ENCODE results near the gene TWSG1. TPM values are rescaled to one million over a fixed set of nuclear protein-coding genes. Genes with fewer than 3 reads are reported as not detected.

Gene TWSG1
- total RNA-seq, 2 donors from 2014 or later: 30.7 to 31.4 TPM

DNA sequence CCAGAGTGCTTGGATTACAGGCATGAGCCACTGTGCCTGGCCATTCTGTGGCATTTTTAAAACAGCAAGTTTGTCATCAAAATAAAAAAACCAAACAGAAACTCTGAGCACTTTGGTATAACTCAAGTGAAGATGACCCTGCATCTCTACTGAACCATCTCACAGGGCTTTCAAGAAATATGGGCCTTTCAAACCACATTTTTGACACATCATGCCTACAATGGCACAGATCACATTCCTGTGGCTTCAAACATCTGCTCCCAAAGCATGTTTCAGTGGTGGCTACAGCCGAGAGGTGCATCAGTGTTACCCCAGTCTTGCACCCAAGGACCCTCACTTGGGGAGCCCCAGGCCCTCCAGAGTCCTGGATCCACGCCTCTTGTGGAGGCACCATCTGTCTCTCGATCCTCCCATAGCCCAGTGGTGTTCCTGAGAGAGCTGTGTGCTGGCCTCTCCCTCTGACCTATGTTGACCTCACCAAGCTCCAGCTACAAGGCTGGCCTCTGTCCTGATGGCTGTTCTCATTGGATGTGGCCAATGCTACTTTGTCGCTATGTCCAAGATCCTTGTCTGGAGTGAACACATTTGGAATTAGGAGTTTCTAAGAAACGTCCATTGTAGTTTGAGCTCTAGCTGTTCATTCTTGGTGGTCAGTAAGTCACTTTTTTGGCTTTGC lies 85.5 kb downstream of the TWSG1 start:
- H3K9me3 Mint-ChIP-seq: no peaks in the 10 kb centered on the region
- no peaks in the 10 kb centered on the region for H3K4me1 Mint-ChIP-seq
- TF ChIP-seq, protein P1, sequence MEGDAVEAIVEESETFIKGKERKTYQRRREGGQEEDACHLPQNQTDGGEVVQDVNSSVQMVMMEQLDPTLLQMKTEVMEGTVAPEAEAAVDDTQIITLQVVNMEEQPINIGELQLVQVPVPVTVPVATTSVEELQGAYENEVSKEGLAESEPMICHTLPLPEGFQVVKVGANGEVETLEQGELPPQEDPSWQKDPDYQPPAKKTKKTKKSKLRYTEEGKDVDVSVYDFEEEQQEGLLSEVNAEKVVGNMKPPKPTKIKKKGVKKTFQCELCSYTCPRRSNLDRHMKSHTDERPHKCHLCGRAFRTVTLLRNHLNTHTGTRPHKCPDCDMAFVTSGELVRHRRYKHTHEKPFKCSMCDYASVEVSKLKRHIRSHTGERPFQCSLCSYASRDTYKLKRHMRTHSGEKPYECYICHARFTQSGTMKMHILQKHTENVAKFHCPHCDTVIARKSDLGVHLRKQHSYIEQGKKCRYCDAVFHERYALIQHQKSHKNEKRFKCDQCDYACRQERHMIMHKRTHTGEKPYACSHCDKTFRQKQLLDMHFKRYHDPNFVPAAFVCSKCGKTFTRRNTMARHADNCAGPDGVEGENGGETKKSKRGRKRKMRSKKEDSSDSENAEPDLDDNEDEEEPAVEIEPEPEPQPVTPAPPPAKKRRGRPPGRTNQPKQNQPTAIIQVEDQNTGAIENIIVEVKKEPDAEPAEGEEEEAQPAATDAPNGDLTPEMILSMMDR (conservative IDR thresholded peaks at IDR 0.05): no peak
- H3K36me3 ChIP-seq (ENCODE audit: control insufficient read depth, insufficient read depth, low read length): no peaks in the 10 kb centered on the region
- H3K4me3 ChIP-seq (ENCODE audit: low read length): no peak overlapping the region
- no peaks in the 10 kb centered on the region for H3K36me3 Mint-ChIP-seq (ENCODE audit: low read depth)
- H3K4me3 Mint-ChIP-seq: no peak overlapping the region
- H3K9ac ChIP-seq (ENCODE audit: extremely low read depth, low read length, poor library complexity, severe bottlenecking): no peak overlapping the region
- no peaks in the 10 kb centered on the region for H3K27me3 ChIP-seq (ENCODE audit: control insufficient read depth, insufficient read depth, low read length, poor library complexity, severe bottlenecking)
- no peaks in the 10 kb centered on the region for H3K27me3 Mint-ChIP-seq (ENCODE audit: insufficient read depth)
- H3K9me3 ChIP-seq (ENCODE audit: control insufficient read depth, low read length): peaks cover 12% of the 10 kb centered on the region
- H3K27ac Mint-ChIP-seq: no peak overlapping the region
- DNase-seq: no peak
- no peak overlapping the region for H3K27ac ChIP-seq (ENCODE audit: low read depth, low read length)
- 86 to 91% methylated on average over 5 of the region's 5 CpGs for WGBS, 2 experiments (ENCODE audit: insufficient coverage in 1 of 2, insufficient read length in 1 of 2)
- no peaks in the 10 kb centered on the region for H3K4me1 ChIP-seq (ENCODE audit: control insufficient read depth, insufficient read depth, low read length)

DNA sequence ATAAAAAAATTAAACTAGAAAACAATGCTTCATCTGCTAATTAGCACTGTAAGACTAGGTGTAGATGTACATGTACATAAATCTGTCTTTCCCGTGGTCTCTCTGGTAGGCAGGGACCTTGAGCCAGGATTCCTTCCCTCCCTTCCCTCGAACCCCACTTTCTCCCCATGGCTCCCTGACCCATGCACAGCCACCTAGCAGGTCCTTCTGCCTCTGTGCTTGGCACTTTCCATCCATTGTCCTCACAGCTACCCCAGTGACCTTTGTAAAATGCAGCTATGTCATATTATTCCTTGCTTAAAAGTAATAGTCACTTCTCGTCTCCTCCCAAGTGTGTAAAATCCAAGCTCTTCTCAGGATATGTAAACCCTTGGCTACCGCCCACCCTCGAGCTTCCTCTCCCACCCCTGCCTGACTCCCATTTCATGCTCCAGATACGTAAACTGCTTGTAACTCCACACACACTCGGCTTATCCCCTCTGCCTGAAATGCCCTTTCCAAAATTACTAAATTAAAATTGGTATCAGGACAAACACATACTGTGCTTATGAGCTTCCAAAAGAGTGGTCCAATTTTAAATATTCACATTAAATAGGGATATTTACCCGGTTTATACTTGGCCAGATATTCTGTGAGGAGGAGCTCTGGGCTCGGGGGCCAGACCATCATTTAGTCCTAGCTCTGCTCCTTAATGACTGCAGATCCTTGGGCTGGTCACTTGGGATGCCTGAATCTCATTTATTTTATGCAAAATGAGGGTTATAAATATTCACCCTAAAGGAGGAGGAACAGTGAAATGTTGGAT lies 86.7 kb downstream of the TWSG1 start:
- DNase-seq: no peak
- H3K9me3 Mint-ChIP-seq: no peaks in the 10 kb centered on the region
- H3K4me1 Mint-ChIP-seq: no peaks in the 10 kb centered on the region
- no peaks in the 10 kb centered on the region for H3K27me3 ChIP-seq (ENCODE audit: control insufficient read depth, insufficient read depth, low read length, poor library complexity, severe bottlenecking)
- no peak overlapping the region for H3K27ac ChIP-seq (ENCODE audit: low read depth, low read length)
- no peaks in the 10 kb centered on the region for H3K36me3 Mint-ChIP-seq (ENCODE audit: low read depth)
- H3K36me3 ChIP-seq (ENCODE audit: control insufficient read depth, insufficient read depth, low read length): no peaks in the 10 kb centered on the region
- no peak overlapping the region for H3K4me3 Mint-ChIP-seq
- TF ChIP-seq, protein P1 (conservative IDR thresholded peaks at IDR 0.05): no peak
- H3K27ac Mint-ChIP-seq: no peak overlapping the region
- H3K4me3 ChIP-seq (ENCODE audit: low read length): no peak overlapping the region
- no peak overlapping the region for H3K9ac ChIP-seq (ENCODE audit: extremely low read depth, low read length, poor library complexity, severe bottlenecking)
- peaks cover 12% of the 10 kb centered on the region for H3K9me3 ChIP-seq (ENCODE audit: control insufficient read depth, low read length)
- H3K4me1 ChIP-seq (ENCODE audit: control insufficient read depth, insufficient read depth, low read length): no peaks in the 10 kb centered on the region
- H3K27me3 Mint-ChIP-seq (ENCODE audit: insufficient read depth): no peaks in the 10 kb centered on the region
- 90 to 95% methylated on average over 6 to 9 of the region's 9 CpGs for WGBS, 2 experiments (ENCODE audit: insufficient coverage in 1 of 2, insufficient read length in 1 of 2)

DNA sequence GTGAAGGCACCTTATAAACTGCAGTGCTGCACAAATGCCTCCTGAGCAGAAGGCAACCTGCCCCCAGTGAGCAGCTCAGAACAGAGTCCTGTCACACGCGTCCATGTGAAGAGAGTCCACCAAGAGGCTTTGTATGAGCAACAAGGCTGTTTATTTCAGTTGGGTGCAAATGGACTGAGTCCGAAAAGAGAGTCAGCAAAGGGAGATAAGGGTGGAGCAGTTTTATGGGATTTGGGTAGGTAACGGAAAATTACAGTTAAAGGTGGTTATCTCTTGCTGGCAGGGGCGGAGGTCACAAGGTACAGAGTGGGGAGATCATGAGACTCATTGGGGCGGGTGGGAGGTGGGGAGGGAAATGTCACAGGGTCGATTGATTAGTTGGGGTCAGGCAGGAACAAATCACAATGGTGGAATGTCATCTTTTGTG lies 87.3 kb downstream of the TWSG1 start:
- no peak overlapping the region for H3K27ac ChIP-seq (ENCODE audit: low read depth, low read length)
- no peaks in the 10 kb centered on the region for H3K4me1 ChIP-seq (ENCODE audit: control insufficient read depth, insufficient read depth, low read length)
- WGBS, 2 experiments (ENCODE audit: insufficient coverage in 1 of 2, insufficient read length in 1 of 2): 90 to 98% methylated on average over 5 to 7 of the region's 7 CpGs
- no peak overlapping the region for H3K4me3 Mint-ChIP-seq
- TF ChIP-seq, protein P1 (conservative IDR thresholded peaks at IDR 0.05): no peak
- no peak overlapping the region for H3K9ac ChIP-seq (ENCODE audit: extremely low read depth, low read length, poor library complexity, severe bottlenecking)
- H3K27me3 Mint-ChIP-seq (ENCODE audit: insufficient read depth): no peaks in the 10 kb centered on the region
- no peaks in the 10 kb centered on the region for H3K36me3 ChIP-seq (ENCODE audit: control insufficient read depth, insufficient read depth, low read length)
- no peak for DNase-seq
- no peak overlapping the region for H3K4me3 ChIP-seq (ENCODE audit: low read length)
- no peaks in the 10 kb centered on the region for H3K9me3 Mint-ChIP-seq
- no peaks in the 10 kb centered on the region for H3K4me1 Mint-ChIP-seq
- no peaks in the 10 kb centered on the region for H3K27me3 ChIP-seq (ENCODE audit: control insufficient read depth, insufficient read depth, low read length, poor library complexity, severe bottlenecking)
- H3K27ac Mint-ChIP-seq: no peak overlapping the region
- H3K9me3 ChIP-seq (ENCODE audit: control insufficient read depth, low read length): peaks cover 12% of the 10 kb centered on the region
- H3K36me3 Mint-ChIP-seq (ENCODE audit: low read depth): no peaks in the 10 kb centered on the region

Data from endodermal cell (in vitro differentiated cells).